HG03066 (cell line): Measurements from ENCODE around the gene CHD6.

Source experiments
- ATAC-seq: cut with Tn5 transposase; IDR thresholded peaks from one replicate; pipeline ENCODE4 v1.9.1; 2021; ENCODE audit warnings: low read depth; ENCODE audit not compliant: unreplicated experiment

The CHD6 gene

GRCh38 chr20:41440882-41441281, 177.3 kb downstream of the CHD6 start:
- ATAC-seq: no peak

DNA sequence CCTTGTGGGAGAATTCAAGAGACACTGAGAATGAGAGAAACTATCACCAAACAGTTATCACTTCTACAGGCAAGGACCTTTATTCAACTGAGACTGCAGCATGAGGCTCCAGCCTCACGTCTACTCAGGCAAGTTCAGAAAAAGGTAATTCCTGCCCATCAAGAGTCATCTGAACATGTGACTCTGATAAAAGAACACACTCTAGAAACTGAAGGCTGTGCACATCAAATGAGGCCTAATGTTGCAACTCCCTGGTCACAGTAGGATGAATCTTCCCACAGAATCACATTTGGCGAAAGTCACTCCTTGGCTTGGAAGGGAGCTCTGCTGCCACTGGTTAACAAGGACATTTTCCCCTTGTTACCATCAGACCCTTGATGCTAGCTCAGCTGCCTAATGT, 180.3 kb downstream of the CHD6 start:
- no peak for ATAC-seq

GRCh38 chr20:41436679-41437078, 181.5 kb downstream of the CHD6 start:
- ATAC-seq: no peak

DNA sequence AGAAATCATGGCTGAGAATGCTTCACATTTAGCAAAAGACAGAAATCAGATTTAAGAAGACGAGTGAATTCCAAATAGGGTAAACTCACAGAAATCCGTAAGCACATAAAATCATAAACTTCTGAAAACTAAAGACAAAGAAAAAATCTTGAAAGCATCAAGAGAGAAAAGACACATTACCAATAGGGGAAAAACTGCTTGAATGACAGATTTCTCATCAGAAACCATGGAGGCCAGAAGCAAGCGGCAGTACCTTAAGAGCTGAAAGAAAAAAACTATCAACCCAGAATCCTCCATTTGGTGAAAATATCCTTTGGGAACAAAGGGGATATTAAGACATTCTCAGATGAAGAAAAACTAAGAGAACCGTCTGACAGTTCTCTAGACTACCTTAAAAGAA, 185.0 kb downstream of the CHD6 start:
- ATAC-seq: no peak

DNA sequence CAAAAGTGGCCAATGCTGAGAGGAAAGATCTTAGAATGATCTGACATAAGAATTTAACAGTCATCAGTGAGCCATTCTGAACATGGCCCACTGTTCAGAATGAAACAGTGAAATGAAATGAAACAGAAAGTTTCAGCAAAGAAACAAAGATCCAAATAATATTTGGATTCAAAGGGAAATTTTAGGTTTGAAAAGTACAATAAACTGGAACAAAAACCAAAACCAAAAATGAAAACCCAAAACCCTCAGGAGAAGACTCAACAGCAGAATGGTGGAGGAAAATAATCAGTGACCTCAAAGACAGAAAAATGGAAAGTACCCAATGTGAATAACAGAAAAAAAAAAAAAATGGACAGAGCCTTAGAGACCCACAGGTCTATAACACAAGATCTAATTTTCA, 185.4 kb downstream of the CHD6 start:
- no peak for ATAC-seq

DNA sequence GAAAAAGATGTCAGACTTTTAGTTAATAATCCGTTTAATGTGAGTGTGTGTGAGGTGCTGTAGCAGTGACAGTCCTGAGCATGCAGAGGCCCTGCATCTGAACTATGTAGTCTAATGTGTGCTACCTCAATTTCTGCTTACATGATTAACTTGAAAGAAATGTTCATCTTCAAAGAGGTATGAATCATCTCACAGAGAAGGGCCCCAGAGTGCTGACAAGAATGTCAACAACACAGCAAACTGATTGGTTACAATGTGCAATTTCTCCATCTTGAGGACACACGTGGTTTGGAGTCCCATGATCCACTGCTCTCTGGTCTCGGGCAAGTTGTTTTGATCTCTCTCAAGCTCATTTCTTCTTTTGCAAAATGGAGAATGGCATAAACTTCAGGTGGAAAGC, 189.9 kb downstream of the CHD6 start:
- no peak for ATAC-seq

DNA sequence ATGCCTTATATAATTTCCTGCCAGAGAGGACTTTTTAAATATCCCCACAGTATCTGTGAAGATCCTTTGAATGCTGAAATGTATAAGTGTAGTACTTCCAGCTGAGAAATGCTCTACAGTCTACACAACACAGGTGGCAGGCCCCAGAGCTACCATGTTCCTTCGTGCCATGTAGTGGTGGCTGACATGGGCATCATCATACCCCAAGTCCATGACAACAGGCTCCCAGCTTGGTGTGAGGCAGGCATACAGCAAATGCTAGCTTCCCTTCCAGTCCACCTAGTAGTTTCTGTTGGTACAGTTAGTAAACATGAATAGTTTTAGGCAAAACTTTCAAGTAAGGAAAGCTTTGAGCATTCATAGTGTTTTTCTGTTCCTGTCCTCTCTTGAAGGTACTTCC, 190.3 kb downstream of the CHD6 start:
- ATAC-seq: no peak

- ATAC-seq: no peak
These were observed 191.2 kb downstream of the CHD6 start for GRCh38 chr20:41426976-41427375.

DNA sequence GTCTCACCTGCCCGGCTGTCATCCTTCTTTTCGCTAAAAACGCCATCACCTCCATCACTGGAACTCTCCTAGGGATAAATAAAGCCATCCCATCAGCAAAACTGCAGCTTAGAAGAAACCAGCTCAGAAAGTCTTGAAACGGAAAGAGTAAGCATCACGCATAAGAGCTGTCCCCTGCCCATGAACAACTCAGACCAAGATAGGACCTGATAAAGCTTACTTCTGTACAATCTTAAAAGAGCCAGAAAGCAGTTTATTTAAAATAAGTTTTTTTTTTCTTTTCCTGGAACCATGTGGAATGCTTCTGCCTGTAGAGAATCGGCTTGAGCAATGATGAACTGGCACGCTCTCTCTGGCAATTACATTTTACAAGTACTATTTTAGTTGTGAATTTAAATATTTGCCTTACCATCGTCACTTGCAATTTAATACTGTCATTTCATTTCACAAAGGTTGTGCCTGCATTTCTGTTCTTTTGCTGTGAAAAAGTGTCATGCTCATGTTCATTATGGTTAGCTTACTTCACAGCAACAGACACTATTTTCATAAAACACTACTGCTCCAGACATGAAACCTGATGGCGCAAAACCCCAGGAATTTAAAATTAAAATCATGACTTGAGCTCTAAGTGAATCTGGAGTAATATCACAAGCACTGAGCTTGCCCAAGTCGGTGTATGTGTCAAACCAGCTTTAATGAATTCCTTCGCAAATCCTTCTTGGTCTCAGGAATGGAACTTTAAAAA, 191.9 kb downstream of the CHD6 start:
- ATAC-seq: no peak

- ATAC-seq: no peak
These were observed 192.8 kb downstream of the CHD6 start for GRCh38 chr20:41425180-41425884.

DNA sequence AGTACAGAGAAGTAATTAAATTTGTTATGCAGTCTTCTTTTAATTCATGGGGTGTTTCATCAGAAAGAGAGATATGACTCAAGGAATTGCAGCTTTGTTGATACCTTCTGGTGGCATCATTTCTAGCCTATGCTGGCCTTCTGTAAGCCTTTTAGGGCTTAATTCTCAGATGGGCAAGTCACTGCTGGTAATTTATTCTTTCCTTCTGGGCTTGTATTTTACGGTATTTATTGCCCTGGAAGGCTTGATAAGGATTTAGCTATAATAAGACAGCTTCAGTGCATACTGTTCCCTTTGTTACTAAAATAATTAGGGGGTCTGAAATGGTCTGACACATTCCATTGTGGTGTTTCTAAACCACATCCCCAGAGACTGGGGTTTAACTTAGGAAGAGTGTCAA, 193.6 kb downstream of the CHD6 start:
- ATAC-seq: no peak

GRCh38 chr20:41424011-41424410, 194.2 kb downstream of the CHD6 start:
- ATAC-seq: no peak

DNA sequence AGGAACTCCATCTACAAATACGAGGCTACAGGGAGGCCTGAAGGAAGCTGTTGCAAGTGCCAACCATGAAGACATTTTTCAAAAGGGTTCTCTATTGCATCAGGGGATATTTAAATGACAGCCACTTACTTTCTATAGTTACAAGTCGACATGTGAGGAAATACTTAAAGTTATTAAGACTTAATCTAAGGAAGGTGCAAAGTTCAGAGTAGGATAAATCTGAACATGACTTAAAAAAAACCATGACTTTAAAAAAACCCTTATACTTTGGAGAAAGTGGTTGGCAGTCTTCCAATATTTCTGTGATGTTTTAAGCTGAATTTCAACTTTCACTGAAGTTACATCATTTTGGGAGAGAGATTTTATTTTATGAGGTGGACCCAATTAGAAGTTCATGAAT, 195.2 kb downstream of the CHD6 start:
- ATAC-seq: no peak

- ATAC-seq: no peak
These were observed 199.4 kb downstream of the CHD6 start for GRCh38 chr20:41418739-41419293.

DNA sequence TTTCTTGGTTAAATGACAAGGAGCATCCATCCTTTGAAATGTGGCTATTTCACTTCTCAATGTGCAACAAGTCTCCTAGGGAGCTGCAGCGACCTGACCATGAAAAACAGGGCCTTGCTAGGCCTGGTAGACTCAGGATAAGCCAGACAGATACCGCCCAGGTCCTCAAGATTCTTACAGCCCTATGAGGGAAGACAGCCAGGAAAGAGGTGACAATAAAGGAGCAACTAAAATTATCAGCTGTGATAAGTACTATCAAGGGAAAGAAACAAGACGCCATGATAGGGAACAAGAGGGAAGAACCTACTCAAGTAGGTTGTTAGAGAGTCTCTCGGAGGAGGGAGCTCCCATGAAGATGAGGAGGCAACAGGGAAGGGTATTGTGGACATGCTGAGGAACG, 200.1 kb downstream of the CHD6 start:
- no peak for ATAC-seq

DNA sequence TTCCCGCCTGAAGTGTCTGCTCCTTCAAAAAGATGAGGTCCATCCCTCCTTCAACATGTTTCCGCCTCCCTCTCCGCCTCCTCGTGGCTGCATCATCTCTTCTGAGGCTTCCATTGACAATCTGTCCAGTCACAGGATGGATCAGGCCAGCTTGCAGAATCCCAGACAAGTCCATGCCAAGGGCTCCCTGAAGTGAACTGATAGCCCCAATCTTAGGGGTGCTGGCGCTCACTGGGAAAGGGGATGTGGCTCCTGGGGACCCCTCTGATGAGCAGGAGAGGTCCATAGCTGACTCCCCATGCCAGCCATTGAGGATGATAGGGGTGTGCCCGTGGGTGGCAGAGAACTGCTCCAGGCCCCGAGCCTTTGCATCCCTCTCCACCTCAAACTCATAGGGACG, 203.0 kb downstream of the CHD6 start:
- ATAC-seq: no peak

DNA sequence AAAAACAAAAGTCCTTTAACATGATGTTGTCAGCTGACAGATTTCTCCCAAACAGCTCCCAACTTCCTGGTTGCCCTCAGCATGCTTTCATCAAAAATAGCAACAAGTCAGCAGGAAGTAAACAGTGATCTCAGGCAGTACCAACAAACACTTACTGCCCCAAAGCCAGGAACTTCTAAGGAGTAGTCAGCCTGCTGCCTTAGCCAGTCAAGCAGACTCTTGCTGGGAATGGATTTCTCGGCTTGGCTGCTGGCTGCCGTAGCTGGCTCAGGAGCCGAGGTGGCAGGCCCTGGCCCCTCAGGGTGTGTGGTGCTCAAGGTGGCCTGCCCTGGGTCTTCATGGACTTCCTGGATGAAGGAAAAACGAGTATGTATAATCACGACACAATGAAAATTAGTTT, 205.0 kb downstream of the CHD6 start:
- no peak for ATAC-seq

DNA sequence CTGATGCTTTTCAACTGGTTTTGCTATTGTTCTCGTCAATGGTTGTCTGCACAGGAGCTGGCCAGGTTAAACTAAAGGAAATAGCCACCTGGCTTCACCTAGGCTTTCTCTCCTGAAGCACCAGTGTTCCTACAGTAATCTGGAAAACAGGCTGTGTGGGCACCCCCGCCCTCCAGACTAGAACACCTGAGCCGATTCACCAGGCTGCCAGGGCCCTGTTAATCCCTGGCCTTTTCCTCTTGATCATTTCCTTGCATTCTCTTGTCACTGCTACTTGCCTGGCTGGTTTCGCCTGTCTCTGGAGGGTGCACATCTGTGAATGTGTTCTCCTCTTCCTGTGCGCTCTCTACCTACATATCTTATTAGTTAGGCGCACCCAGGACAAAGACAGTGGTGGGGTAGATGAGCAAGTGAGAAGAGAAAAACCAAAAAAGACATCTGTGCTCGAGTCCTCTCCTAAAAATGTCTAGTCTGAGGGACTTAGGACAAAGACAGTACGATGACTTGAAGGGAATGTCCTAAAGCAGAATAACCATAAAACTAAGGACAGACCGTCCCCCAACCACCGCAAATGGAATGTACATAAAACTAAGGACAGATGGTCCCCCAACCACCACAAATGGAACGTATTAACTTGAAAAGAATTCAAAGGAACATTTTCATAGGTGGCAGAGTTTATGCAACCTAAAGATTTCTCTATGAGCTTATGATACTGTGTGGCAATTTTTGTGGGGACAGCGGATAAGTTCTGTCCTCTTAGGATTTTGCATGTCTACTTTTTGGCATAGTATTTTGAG, 205.7 kb downstream of the CHD6 start:
- ATAC-seq: no peak

GRCh38 chr20:41411391-41411847, 206.8 kb downstream of the CHD6 start:
- no peak for ATAC-seq

- ATAC-seq: no peak
These were observed 209.2 kb downstream of the CHD6 start for GRCh38 chr20:41408986-41409385.

DNA sequence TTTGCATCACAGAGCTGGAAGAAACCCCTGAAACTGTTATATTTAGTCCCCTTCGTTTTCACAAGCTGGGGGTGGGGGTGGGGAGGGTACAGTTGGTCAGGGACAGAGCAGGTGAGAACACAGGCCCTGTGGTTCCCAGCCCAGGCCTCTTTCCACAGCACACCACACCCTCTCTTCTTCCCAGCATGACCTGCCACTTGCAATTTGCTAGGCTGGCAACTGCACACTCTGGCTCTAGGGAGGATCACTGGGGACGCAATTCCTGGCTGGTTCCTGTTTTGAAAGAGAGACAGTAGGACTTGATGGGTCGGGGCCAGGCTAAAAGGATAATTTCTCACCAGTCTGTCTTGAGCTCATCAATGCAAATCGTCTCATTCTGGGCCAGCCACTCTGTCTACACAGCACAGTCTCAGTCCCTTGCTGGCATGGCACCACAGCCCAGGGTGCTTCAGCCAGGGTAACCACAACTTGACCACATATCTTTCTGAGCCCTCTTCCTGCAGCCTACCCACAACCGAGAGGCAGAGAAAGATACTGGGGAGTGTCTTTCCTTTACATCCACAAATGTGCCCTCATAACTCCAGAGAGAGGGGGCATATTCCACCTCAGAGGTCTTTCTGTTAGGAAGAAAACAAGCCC, 209.9 kb downstream of the CHD6 start:
- no peak for ATAC-seq
